IMR-90 (cell line): ENCODE data around the gene ANO4.

Experiments
- MXI1 ChIP-seq: IDR thresholded peaks from 2 replicates; pipeline ENCODE4 v1.6.1; 2012; ENCODE audit warnings: low read depth, mild to moderate bottlenecking, low read length, moderate library complexity, borderline replicate concordance
- POLR2A ChIP-seq: IDR thresholded peaks from 2 replicates; pipeline ENCODE4 v1.6.1; 2012; ENCODE audit warnings: mild to moderate bottlenecking, low read depth, low read length
- TF ChIP-seq, protein P1 (sequence below): conservative IDR thresholded peaks from 2 replicates; pipeline ENCODE4 v1.5.1; 2012; ENCODE audit warnings: mild to moderate bottlenecking, low read depth, low read length, improper control_type of control experiment

DNA sequence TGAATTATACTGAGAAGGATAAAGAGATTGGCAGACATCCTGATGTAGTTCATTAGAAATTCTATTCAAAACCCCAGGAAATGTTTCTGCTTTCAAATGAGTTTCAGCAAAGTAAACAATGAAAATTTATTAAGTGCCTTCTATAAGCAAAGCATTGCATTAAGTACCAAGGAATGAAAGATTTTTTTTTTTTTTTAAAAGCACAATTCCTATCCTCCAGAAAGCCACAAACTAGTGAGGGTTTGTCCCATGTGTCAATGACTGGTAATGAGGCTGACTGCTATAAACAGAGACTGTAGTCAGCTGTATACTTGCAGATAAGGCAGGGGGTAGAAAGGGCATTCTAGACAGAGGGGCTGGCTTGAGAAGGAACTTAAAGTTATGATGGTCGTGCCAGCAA lies 6.7 kb downstream of the ANO4 start:
- TF ChIP-seq, protein P1, sequence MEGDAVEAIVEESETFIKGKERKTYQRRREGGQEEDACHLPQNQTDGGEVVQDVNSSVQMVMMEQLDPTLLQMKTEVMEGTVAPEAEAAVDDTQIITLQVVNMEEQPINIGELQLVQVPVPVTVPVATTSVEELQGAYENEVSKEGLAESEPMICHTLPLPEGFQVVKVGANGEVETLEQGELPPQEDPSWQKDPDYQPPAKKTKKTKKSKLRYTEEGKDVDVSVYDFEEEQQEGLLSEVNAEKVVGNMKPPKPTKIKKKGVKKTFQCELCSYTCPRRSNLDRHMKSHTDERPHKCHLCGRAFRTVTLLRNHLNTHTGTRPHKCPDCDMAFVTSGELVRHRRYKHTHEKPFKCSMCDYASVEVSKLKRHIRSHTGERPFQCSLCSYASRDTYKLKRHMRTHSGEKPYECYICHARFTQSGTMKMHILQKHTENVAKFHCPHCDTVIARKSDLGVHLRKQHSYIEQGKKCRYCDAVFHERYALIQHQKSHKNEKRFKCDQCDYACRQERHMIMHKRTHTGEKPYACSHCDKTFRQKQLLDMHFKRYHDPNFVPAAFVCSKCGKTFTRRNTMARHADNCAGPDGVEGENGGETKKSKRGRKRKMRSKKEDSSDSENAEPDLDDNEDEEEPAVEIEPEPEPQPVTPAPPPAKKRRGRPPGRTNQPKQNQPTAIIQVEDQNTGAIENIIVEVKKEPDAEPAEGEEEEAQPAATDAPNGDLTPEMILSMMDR = no peak
- TF ChIP-seq POLR2A = no peak
- TF ChIP-seq MXI1 = no peak
